IgD-negative memory B cell (primary cell): ENCODE measurements around the gene MS4A12. TPM values are rescaled to one million over a fixed set of nuclear protein-coding genes. Genes with fewer than 3 reads are reported as not detected.
"Not testable (repeated sequence)": the region's sequence is repeated elsewhere in the genome, so short reads cannot be mapped to it uniquely, and the experiment has no call there.

ENCODE experiments used
- H3K27ac Mint-ChIP-seq, 3 donors: one replicate each; pipeline ENCODE4 v1.8.0; 2020 to 2022; ENCODE audit warnings: mild to moderate bottlenecking in 3 of 3, mixed read lengths in 3 of 3, moderate library complexity in 1 of 3
- H3K27me3 Mint-ChIP-seq: one replicate; pipeline ENCODE4 v1.8.0; 2021; ENCODE audit warnings: mixed read lengths
- H3K36me3 Mint-ChIP-seq: one replicate; pipeline ENCODE4 v1.8.0; 2020; ENCODE audit warnings: mild to moderate bottlenecking, mixed read lengths
- H3K4me1 Mint-ChIP-seq, 3 donors: one replicate each; pipeline ENCODE4 v1.8.0; 2020 to 2022; ENCODE audit warnings: mixed read lengths in 3 of 3, mild to moderate bottlenecking in 1 of 3
- H3K4me3 Mint-ChIP-seq, 4 donors: one replicate each; pipeline ENCODE4 v1.8.0; 2020 to 2022; ENCODE audit warnings: mild to moderate bottlenecking in 4 of 4, mixed read lengths in 4 of 4, moderate library complexity in 3 of 4
- H3K9me3 Mint-ChIP-seq, 3 donors: one replicate each; pipeline ENCODE4 v1.8.0; 2020 to 2021; ENCODE audit warnings: mixed read lengths in 3 of 3, mild to moderate bottlenecking in 1 of 3
- polyA plus RNA-seq: library from polyadenylated mRNA; unstranded; fragments of 300-500 nt; fragmentation: Illumina TruSeq; gene quantifications from one replicate; pipeline ENCODE4 v1.2.3, GENCODE V29; 2021

MS4A12 gene
- polyA plus RNA-seq, 1 donor from 2014 or later: not detected

GRCh38 chr11:60532383-60532782 lies 39.8 kb downstream of the MS4A12 start:
- not testable (repeated sequence) for H3K4me3 Mint-ChIP-seq, H3K4me1 Mint-ChIP-seq, H3K36me3 Mint-ChIP-seq, H3K9me3 Mint-ChIP-seq, H3K27me3 Mint-ChIP-seq, H3K27ac Mint-ChIP-seq

- H3K9me3 Mint-ChIP-seq, H3K4me3 Mint-ChIP-seq: not testable (repeated sequence)
Measured at GRCh38 chr11:60538627-60539026, 46.0 kb downstream of the MS4A12 start.

GRCh38 chr11:60544077-60544476 lies 51.5 kb downstream of the MS4A12 start:
- Mint-ChIP-seq H3K4me1 (no peaks in the 10 kb centered on the region), H3K27ac (no peak overlapping the region), H3K36me3 (peaks cover 5% of the 10 kb centered on the region), H3K9me3 (peaks cover 0 to 9% (median 5%) of the 10 kb centered on the region in 3 donors), H3K4me3 (no peak overlapping the region), H3K27me3 (peaks cover 1% of the 10 kb centered on the region)

More at GRCh38 chr11:60538627-60539026, 46.0 kb downstream of the MS4A12 start:
- not testable (repeated sequence) for H3K4me1 Mint-ChIP-seq, H3K27me3 Mint-ChIP-seq, H3K36me3 Mint-ChIP-seq, H3K27ac Mint-ChIP-seq

Other genes starting within 250 kb of the MS4A12 start
- gene MS4A4E, start 249.6 kb upstream of the MS4A12 start, polyA plus RNA-seq: not detected
- not detected for gene MS4A4A, start 212.1 kb upstream of the MS4A12 start, polyA plus RNA-seq
- not detected for gene MS4A6E, start 165.5 kb upstream of the MS4A12 start, polyA plus RNA-seq
- gene MS4A7, start 114.2 kb upstream of the MS4A12 start, polyA plus RNA-seq: 16.8 TPM
- 1.1 TPM for gene MS4A14, start 96.3 kb upstream of the MS4A12 start, polyA plus RNA-seq
- gene MS4A5, start 63.2 kb upstream of the MS4A12 start, polyA plus RNA-seq: not detected
- 845 TPM for gene MS4A1, start 36.9 kb upstream of the MS4A12 start, polyA plus RNA-seq
- not detected for gene MS4A13, start 22.6 kb downstream of the MS4A12 start, polyA plus RNA-seq
- not detected for gene MS4A8, start 206.8 kb downstream of the MS4A12 start, polyA plus RNA-seq
- gene MS4A18, start 231.9 kb downstream of the MS4A12 start, polyA plus RNA-seq: not detected